ENCODE data around the gene GGCX.

GGCX gene

GRCh38 chr2:85516653-85517389, 44.5 kb downstream of the GGCX start:
- no peak for DNase-seq (ENCODE audit: low spot score)

- DNase-seq (ENCODE audit: low spot score) = no peak
Observed at GRCh38 chr2:85514323-85514722, 47.0 kb downstream of the GGCX start.

DNA sequence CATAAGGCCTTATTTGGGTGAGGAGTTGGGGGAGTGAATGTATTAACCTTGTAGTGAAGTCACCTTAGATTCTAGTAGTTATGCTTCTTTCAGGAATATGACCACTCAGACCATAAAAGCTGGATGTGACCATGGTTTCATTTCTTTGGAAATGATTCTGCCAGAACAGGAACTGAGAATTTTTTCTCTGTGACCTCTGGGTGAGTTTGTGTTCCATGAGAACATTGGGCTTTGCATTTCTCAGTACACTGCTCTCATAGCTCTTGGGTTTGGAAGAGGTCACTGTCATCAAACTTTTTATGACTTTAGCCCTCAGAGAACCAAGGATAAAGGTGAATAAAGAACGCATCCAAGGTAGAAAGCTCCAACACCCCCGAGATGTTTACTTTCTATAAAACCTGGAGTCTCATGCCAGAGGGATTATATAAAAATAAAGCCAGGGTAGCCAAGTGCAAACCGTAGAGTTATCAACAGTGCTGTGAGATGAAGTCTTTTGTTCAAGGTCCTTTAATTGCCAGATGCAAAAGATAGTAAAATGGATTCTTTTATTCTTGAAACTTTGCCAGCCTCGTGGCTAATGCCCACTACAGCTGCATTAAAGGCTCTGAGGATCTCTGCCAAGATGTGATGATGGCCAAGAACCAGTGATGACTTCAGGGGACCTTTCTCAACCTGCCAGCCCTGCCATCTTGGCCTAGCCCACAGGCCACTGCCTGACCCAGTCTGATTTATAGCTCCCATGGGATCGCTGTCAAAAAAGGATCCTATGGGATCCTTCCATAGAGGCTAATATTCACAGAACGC, 50.1 kb downstream of the GGCX start:
- no peak for DNase-seq (ENCODE audit: low spot score)

GRCh38 chr2:85506768-85507181, 54.5 kb downstream of the GGCX start:
- no peak for DNase-seq (ENCODE audit: low spot score)

GRCh38 chr2:85505551-85506238, 55.6 kb downstream of the GGCX start:
- no peak for DNase-seq (ENCODE audit: low spot score)

DNA sequence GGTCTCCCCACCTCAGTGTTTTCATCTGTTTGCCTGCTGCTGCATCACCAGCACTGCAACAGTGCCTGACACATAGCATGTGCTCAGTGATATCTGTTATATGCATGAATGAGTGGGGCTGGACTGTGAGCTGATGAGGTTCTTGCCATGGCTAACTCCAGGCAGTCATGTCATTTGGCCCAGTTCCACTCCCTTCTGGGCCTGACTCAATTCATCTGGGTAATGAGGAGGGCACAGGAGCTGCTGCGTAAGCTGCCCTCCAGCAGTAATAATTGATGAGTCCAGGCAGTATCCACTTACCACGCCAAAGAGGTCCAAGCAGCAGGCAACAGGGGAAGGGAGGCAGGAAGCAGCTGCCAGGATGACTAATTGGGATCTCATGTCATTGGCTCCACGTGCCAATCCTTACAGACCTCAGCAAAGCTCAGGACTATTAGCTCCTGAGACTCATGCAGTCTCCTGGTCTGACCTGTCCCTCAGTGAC, 56.5 kb downstream of the GGCX start:
- DNase-seq (ENCODE audit: low spot score) = peak; percentile 60

DNA sequence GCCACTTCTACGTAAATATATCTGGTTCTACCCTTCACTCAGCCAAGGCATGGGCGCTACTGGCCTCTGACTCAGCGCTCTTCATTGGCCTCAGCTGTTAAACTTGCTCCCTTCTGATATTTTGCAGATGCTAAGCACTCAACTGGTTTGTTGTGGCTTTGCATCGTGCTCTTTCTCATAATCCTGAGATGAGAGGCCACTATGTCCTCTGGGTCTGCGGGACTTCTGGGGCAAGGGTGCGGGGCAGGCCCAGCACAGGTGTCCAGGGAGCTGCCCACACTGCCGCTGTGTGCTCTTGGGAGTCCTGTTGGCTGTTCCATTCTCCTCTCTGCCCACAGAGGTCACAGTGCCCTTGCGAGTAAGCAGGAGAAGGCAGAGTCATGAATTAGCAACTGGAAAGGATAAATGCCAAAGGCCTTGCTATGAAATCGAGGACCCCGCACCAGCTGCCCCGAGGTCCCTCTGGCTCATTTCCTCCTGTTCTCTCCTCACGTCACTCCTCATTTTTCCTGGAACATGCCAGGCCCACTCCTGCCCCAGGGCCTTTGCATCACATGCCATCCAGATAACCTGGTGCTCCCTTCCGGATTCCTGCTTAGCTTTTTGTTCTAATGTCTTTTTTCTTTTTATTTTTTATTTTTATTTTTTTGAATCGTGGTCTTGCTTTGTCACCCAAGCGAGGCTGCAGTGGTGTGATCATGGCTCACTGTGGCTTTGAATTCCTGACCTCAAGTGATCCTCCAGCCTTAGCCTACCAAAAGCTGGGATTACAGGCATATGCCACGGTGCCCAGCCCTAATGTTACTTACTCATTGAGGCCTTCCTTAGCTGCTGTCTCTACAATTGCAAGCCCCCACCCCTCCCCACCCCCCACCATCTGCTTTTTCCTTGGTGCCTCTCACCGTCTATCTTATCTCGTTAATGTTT, 57.2 kb downstream of the GGCX start:
- DNase-seq (ENCODE audit: low spot score) = no peak

- DNase-seq (ENCODE audit: low spot score) = no peak
Observed at GRCh38 chr2:85503168-85503850, 58.0 kb downstream of the GGCX start.

- DNase-seq (ENCODE audit: low spot score) = no peak
Observed at GRCh38 chr2:85502720-85503119, 58.6 kb downstream of the GGCX start.

GRCh38 chr2:85501248-85501647, 60.0 kb downstream of the GGCX start:
- no peak for DNase-seq (ENCODE audit: low spot score)

- no peak for DNase-seq (ENCODE audit: low spot score)
Observed at GRCh38 chr2:85497944-85498630, 63.2 kb downstream of the GGCX start.

- no peak for DNase-seq (ENCODE audit: low spot score)
Observed at GRCh38 chr2:85496436-85496835, 64.9 kb downstream of the GGCX start.
